Activated T-cell treated with anti-CD3 and anti-CD28 coated beads, Interleukin-2, amount 50 U/mL, for 4 hours (primary cell): ENCODE data around the gene CASK. TPM values are rescaled to one million over a fixed set of nuclear protein-coding genes. Genes with fewer than 3 reads are reported as not detected.

Experiments
- ATAC-seq, 2 donors: fragments of 200-7000 bp; cut with Tn5 transposase; one replicate each; pipeline ENCODE4 v1.10.0; 2021
- DNase-seq: peaks from one replicate; pipeline ENCODE4 v3.0.0-alpha.2; 2020
- H3K27me3 Mint-ChIP-seq: one replicate; pipeline ENCODE4 v1.8.0; 2021; ENCODE audit warnings: low read depth, mixed read lengths
- H3K36me3 Mint-ChIP-seq: one replicate; pipeline ENCODE4 v1.8.0; 2022; ENCODE audit warnings: mixed read lengths; ENCODE audit not compliant: insufficient read depth
- H3K4me1 Mint-ChIP-seq: one replicate; pipeline ENCODE4 v1.8.0; 2021; ENCODE audit warnings: low read depth, mixed read lengths
- H3K4me3 Mint-ChIP-seq: one replicate; pipeline ENCODE4 v1.8.0; 2021; ENCODE audit warnings: mild to moderate bottlenecking, moderate library complexity, mixed read lengths
- H3K9me3 Mint-ChIP-seq: one replicate; pipeline ENCODE4 v1.8.0; 2021; ENCODE audit warnings: mixed read lengths
- total RNA-seq, 3 donors: library from RNA; stranded (reverse); gene quantifications; one replicate each; pipeline ENCODE4 v1.2.1, GENCODE V29; 2021

CASK gene
- total RNA-seq, 3 donors from 2014 or later: 18.3 to 29.8 (median 28.0) TPM

DNA sequence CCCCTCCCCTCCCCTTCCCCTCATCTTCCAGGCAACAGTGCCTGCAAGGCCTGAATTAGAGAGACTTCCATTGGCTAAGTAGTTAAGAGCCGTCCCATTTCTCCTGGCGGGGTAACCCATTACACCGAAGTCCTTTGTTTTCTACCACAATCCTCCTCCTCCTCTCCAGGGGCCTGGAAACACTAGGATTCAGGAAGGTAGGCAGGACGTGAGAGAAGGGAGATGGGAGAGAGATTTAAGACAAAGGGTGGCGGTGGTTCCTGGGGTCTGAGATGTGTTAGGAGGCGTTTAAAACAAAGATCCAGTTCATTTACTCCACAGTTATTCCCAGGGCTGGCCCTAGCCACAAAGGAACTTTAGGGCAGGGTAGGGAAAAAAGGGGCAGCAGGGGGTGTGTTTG is 448.2 kb downstream of the CASK start:
- Mint-ChIP-seq H3K36me3 (no peaks in the 10 kb centered on the region), H3K4me3 (no peak overlapping the region), H3K27me3 (no peaks in the 10 kb centered on the region), H3K4me1 (no peaks in the 10 kb centered on the region), H3K9me3 (no peaks in the 10 kb centered on the region)
- DNase-seq: no peak
- no peak for ATAC-seq

DNA sequence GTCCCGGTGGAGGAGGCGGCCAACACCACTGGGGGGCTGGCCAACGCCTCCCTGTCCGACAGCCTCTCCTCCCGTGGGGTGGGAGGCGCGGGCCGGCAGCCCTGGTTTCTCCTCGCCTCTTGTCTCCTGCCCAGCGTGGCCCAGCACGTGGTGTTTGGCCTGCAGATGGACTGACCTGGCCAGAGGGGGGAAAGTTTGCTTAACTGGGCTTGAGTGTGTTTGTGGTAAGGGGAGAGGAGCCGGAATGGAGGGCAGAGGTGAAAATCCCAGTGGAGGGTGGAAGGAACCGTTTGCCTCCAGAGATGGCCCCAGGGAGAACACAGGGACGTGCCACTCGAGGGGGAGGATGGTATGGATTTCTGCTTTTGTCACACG is 448.6 kb downstream of the CASK start:
- Mint-ChIP-seq H3K4me1 (no peaks in the 10 kb centered on the region), H3K36me3 (no peaks in the 10 kb centered on the region)

DNA sequence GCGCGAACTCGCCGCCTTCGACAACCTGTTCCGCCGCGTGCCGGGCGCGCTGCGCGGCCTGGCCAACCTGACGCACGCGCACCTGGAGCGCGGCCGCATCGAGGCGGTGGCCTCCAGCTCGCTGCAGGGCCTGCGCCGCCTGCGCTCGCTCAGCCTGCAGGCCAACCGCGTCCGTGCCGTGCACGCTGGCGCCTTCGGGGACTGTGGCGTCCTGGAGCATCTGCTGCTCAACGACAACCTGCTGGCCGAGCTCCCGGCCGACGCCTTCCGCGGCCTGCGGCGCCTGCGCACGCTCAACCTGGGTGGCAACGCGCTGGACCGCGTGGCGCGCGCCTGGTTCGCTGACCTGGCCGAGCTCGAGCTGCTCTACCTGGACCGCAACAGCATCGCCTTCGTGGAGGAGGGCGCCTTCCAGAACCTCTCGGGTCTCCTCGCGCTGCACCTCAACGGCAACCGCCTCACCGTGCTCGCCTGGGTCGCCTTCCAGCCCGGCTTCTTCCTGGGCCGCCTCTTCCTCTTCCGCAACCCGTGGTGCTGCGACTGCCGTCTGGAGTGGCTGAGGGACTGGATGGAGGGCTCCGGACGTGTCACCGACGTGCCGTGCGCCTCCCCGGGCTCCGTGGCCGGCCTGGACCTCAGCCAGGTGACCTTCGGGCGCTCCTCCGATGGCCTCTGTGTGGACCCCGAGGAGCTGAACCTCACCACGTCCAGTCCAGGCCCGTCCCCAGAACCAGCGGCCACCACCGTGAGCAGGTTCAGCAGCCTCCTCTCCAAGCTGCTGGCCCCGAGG is 449.2 kb downstream of the CASK start:
- Mint-ChIP-seq H3K4me3 (no peak overlapping the region), H3K36me3 (no peaks in the 10 kb centered on the region), H3K27me3 (no peaks in the 10 kb centered on the region), H3K9me3 (no peaks in the 10 kb centered on the region), H3K4me1 (no peaks in the 10 kb centered on the region)
- no peak for DNase-seq
- ATAC-seq: no peak

More for the DNA sequence above, 448.6 kb downstream of the CASK start:
- H3K4me3 Mint-ChIP-seq: no peak overlapping the region
- no peaks in the 10 kb centered on the region for H3K9me3 Mint-ChIP-seq
- no peaks in the 10 kb centered on the region for H3K27me3 Mint-ChIP-seq
- ATAC-seq (no peak), DNase-seq (no peak)

DNA sequence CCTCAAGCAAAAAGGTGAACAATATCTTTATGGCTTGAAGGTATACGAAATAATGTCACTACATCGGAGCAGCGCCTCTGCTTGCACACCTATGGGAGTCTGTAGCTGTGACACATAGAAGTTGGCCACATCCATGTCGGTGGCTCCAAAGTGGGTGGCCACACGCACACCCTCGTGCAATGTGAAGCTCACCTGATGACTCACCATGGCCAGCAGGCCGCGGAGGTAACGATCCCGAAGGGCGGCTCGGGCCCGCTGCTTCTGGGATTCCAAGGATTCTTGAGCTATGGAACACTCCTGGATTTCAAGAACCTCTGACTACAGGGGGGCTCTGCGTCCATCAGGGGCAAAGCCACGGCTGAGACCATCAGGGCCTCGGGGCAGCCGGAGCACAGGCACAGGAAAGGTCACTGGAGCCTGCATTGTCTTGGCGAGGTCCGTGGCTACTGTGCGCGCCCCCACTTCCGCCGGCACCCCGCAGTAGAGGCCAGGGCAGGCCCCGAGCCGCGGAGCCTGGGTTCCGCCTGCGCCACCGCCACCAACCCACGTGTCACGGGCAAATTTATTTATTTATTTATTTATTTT is 451.0 kb downstream of the CASK start:
- H3K4me3 Mint-ChIP-seq: no peak overlapping the region
- no peaks in the 10 kb centered on the region for H3K4me1 Mint-ChIP-seq
- H3K36me3 Mint-ChIP-seq: no peaks in the 10 kb centered on the region
- DNase-seq: no peak
- no peak for ATAC-seq
- H3K9me3 Mint-ChIP-seq: no peaks in the 10 kb centered on the region
- no peaks in the 10 kb centered on the region for H3K27me3 Mint-ChIP-seq

DNA sequence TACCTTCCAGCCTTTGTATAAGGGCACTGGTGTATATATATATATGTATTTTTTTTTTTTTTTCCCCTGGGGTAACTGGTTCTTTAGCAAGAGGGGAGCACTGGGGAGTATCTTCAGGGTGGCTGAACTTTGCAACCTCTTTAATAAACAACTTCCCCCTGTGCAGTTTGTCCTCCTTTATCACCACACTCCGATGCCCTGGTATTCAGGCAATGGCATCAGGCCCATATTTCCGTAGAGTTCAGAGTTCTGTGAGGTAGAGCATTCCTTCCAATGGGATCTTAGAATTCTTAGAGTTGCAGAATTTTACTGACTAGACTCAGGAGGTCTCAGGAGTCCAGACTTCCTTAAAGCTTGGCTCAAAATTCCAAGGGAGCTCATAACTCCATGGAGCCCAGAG is 451.6 kb downstream of the CASK start:
- DNase-seq (no peak), ATAC-seq (no peak)
- no peaks in the 10 kb centered on the region for H3K9me3 Mint-ChIP-seq
- H3K4me3 Mint-ChIP-seq: no peak overlapping the region
- H3K4me1 Mint-ChIP-seq: no peaks in the 10 kb centered on the region
- H3K36me3 Mint-ChIP-seq: no peaks in the 10 kb centered on the region
- H3K27me3 Mint-ChIP-seq: no peaks in the 10 kb centered on the region

DNA sequence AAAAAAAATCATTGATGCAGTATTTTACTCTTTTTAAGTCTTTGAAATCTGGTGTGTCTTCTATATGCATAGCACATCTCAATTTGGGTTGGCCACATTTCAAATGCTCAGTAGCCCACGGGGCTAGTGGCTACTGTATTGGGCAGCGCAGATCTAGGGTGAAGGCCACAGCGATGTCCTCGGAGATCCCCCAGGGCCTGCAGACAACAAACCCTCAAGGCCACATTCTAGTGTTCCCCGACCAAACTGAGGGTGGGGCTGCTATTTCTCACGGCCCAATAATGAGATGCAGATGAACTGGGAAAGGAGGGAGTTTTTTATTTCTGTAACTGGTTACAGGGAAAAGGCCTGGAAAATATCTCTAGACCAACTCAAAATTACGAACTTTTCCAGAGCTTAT is 452.6 kb downstream of the CASK start:
- H3K4me3 Mint-ChIP-seq: no peak overlapping the region
- H3K36me3 Mint-ChIP-seq: no peaks in the 10 kb centered on the region
- ATAC-seq (no peak), DNase-seq (no peak)
- no peaks in the 10 kb centered on the region for H3K9me3 Mint-ChIP-seq
- no peaks in the 10 kb centered on the region for H3K4me1 Mint-ChIP-seq
- H3K27me3 Mint-ChIP-seq: no peaks in the 10 kb centered on the region

DNA sequence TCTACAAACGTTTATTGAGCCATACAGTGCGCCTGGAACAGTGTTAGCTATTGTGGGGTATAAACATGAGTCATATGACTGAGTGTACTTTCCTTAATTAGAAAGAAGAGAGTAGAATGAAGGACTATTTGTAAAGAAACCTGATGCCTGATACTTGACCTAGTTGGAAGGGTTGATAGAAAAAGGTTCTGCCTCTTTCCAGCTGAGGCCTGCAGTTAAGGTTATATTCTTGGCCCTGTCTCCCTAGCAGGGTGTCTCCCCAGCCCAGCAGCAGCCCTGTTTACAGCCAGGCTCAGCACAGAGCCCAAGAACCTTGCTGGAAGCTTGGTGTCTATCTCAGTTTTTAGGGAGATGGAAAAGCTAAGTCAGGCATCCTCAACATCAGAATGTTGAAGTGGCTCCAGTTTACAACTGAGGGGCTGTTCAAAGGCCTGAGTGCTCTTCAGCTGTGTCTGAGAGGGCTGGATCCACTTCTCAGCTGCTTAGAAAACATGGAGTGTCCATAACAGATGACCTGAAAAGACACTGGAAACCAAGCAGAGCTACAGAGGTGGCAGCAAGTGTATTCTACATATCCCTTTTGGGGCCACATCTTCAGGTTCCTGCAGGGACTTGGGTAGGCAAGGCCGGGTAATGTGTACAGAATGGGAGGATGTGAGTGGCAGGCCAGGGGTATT is 454.6 kb downstream of the CASK start:
- no peak for DNase-seq
- Mint-ChIP-seq H3K4me3 (no peak overlapping the region), H3K9me3 (no peaks in the 10 kb centered on the region), H3K27me3 (no peaks in the 10 kb centered on the region), H3K4me1 (no peaks in the 10 kb centered on the region), H3K36me3 (no peaks in the 10 kb centered on the region)
- ATAC-seq: no peak

Other genes with a start within 250 kb of the CASK start
- under 1 TPM; 0.38 to 0.69 (median 0.38) TPM for gene GPR34, start 234.6 kb downstream of the CASK start, total RNA-seq
- under 1 TPM; 0.08 to 0.27 (median 0.25) TPM for gene GPR82, start 199.4 kb downstream of the CASK start, total RNA-seq